ENCODE measurements around the gene CGNL1. TPM values are rescaled to one million over a fixed set of nuclear protein-coding genes. Genes with fewer than 3 reads are reported as not detected.

The CGNL1 gene
- polyA plus RNA-seq, 1 of the 3 experiments (the other 2 are of a cell fraction) = 0.23 TPM

DNA sequence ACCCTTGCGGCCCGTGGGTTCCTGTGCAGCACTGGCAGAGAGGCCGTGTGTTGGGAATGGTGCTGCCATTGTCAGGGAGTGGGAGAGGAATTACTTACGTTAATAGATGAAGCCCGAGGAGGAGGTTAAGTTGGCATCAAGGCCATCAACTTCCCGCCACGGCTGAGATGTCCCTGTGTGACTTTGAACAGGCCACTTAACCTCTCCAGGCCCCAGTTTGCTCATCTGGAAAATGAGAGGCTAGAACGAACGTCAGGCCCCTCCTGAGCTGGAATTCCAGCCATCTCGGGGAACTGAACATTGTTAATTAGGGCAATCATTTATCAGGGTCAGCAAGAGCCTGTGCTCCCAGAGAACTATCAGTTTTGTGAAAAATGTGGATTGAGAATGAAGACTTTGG lies 124.0 kb downstream of the CGNL1 start:
- DNase-seq = no peak
- H3K4me2 ChIP-seq = no peak overlapping the region
- H3K9ac ChIP-seq = no peak overlapping the region
- H3K9me2 ChIP-seq = no peaks in the 10 kb centered on the region
- 72% methylated on average over 10 of the region's 10 CpGs for WGBS (ENCODE audit: low lambda C conversion rate)
- CTCF ChIA-PET = interaction anchor here (1.0 to 1.7 kb wide), 2 partner anchors 27 to 42 kb away, joined by 3 to 4 read pairs; no protein-coding TSS in a partner anchor
- TF ChIP-seq EZH2phosphoT487 (IDR thresholded peaks at IDR 0.05; ENCODE audit: borderline replicate concordance, low read depth) = no peak
- TF ChIP-seq, protein P1, sequence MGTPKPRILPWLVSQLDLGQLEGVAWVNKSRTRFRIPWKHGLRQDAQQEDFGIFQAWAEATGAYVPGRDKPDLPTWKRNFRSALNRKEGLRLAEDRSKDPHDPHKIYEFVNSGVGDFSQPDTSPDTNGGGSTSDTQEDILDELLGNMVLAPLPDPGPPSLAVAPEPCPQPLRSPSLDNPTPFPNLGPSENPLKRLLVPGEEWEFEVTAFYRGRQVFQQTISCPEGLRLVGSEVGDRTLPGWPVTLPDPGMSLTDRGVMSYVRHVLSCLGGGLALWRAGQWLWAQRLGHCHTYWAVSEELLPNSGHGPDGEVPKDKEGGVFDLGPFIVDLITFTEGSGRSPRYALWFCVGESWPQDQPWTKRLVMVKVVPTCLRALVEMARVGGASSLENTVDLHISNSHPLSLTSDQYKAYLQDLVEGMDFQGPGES (IDR thresholded peaks at IDR 0.05; ENCODE audit: low read depth, low read length) = no peak
- TF ChIP-seq, protein P2, sequence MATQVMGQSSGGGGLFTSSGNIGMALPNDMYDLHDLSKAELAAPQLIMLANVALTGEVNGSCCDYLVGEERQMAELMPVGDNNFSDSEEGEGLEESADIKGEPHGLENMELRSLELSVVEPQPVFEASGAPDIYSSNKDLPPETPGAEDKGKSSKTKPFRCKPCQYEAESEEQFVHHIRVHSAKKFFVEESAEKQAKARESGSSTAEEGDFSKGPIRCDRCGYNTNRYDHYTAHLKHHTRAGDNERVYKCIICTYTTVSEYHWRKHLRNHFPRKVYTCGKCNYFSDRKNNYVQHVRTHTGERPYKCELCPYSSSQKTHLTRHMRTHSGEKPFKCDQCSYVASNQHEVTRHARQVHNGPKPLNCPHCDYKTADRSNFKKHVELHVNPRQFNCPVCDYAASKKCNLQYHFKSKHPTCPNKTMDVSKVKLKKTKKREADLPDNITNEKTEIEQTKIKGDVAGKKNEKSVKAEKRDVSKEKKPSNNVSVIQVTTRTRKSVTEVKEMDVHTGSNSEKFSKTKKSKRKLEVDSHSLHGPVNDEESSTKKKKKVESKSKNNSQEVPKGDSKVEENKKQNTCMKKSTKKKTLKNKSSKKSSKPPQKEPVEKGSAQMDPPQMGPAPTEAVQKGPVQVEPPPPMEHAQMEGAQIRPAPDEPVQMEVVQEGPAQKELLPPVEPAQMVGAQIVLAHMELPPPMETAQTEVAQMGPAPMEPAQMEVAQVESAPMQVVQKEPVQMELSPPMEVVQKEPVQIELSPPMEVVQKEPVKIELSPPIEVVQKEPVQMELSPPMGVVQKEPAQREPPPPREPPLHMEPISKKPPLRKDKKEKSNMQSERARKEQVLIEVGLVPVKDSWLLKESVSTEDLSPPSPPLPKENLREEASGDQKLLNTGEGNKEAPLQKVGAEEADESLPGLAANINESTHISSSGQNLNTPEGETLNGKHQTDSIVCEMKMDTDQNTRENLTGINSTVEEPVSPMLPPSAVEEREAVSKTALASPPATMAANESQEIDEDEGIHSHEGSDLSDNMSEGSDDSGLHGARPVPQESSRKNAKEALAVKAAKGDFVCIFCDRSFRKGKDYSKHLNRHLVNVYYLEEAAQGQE (IDR thresholded peaks at IDR 0.05; ENCODE audit: low read depth, low read length) = no peak
- no peak for TF ChIP-seq TAF1 (IDR thresholded peaks at IDR 0.05; ENCODE audit: borderline replicate concordance, low read depth, low read length)
- no peak for TF ChIP-seq EP300 (IDR thresholded peaks at IDR 0.05; ENCODE audit: borderline replicate concordance in 1 of 2, low read depth in 1 of 2, low read length in 1 of 2)
- no peak for TF ChIP-seq CHD2 (IDR thresholded peaks at IDR 0.05; ENCODE audit: low read length, partially characterized antibody)
- no peak for TF ChIP-seq NRF1 (IDR thresholded peaks at IDR 0.05; ENCODE audit: low read depth, low read length)
- no peak for TF ChIP-seq MEF2A (IDR thresholded peaks at IDR 0.05; ENCODE audit: borderline replicate concordance, low read depth)
- no peak for TF ChIP-seq FOXJ3 (CRISPR knock-in tag; IDR thresholded peaks at IDR 0.05)
- no peak for TF ChIP-seq RAD21 (IDR thresholded peaks at IDR 0.05; ENCODE audit: low read length)
- H3K79me2 ChIP-seq (ENCODE audit: insufficient read depth) = no peaks in the 10 kb centered on the region
- no peaks in the 10 kb centered on the region for H3F3A ChIP-seq (replicated peaks; ENCODE audit: insufficient read depth)
- H3K27ac ChIP-seq (ENCODE audit: low read depth in 2 of 2, low read length in 1 of 2) = no peak overlapping the region
- POLR2A ChIA-PET = no interaction called here
- no peak overlapping the region for H2AFZ ChIP-seq (ENCODE audit: low read depth)
- no peaks in the 10 kb centered on the region for H3K9me3 ChIP-seq
- H3K4me3 ChIP-seq (ENCODE audit: low read depth in 2 of 2, low read length in 1 of 2) = no peak overlapping the region
- H3K27me3 ChIP-seq (ENCODE audit: insufficient read depth) = no peaks in the 10 kb centered on the region
- peaks cover 0 to 29% of the 10 kb centered on the region in 2 experiments; a peak in 1 of 4 replicates for H3K4me1 ChIP-seq (ENCODE audit: control insufficient read depth in 1 of 2, insufficient read depth in 2 of 2, low read depth in 1 of 2, low read length in 1 of 2)
- no peaks in the 10 kb centered on the region for H4K20me1 ChIP-seq (ENCODE audit: insufficient read depth)
- H3K36me3 ChIP-seq (replicated peaks in 1 of 2; ENCODE audit: control insufficient read depth in 1 of 2, insufficient read depth in 2 of 2, low read length in 1 of 2) = no peaks in the 10 kb centered on the region

DNA sequence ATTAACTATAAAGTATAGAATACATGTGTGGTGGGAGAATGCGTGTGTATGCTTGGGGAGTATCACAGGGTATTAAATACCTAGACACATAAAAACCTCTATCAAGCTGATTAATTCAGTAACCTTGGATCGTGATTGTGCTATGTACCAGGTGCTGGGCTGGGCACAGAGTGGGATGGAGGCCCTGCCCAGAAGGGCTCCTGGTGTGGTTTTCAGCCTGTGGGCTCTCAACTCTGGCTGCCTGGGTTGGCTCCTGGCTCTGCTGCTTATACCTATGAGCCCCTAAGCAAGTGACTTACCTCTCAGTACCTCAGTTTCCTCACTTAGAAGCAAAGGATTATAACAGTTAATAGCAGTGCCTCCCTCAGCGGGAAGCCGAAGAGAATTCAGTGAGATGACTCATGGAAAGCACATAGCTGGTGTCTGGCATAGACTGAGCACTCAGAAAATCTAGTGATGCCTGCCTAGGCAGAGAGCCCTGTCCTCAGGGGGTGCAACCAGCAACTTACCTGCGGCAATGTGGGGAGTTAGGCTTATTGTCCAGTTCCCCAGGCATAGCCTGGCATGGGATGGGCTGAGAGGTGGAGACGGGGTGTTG lies 124.8 kb downstream of the CGNL1 start:
- TF ChIP-seq TCF12 (IDR thresholded peaks at IDR 0.05) = no peak
- Histone ChIP-seq H3K9me2 (no peaks in the 10 kb centered on the region), H3K4me3 (ENCODE audit: low read depth in 2 of 2, low read length in 1 of 2) (no peak overlapping the region), H3K9ac (no peak overlapping the region), H3F3A (replicated peaks; ENCODE audit: insufficient read depth) (no peaks in the 10 kb centered on the region), H3K4me1 (ENCODE audit: control insufficient read depth in 1 of 2, insufficient read depth in 2 of 2, low read depth in 1 of 2, low read length in 1 of 2) (peaks cover 0 to 31% of the 10 kb centered on the region in 2 experiments; a peak in 1 of 4 replicates), H2AFZ (ENCODE audit: low read depth) (no peak overlapping the region), H4K20me1 (ENCODE audit: insufficient read depth) (no peaks in the 10 kb centered on the region), H3K79me2 (ENCODE audit: insufficient read depth) (no peaks in the 10 kb centered on the region), H3K36me3 (replicated peaks in 1 of 2; ENCODE audit: control insufficient read depth in 1 of 2, insufficient read depth in 2 of 2, low read length in 1 of 2) (no peaks in the 10 kb centered on the region), H3K4me2 (no peak overlapping the region), H3K9me3 (no peaks in the 10 kb centered on the region), H3K27me3 (ENCODE audit: insufficient read depth) (no peaks in the 10 kb centered on the region), H3K27ac (ENCODE audit: low read depth in 2 of 2, low read length in 1 of 2) (no peak overlapping the region)
- ChIA-PET POLR2A (no interaction called here), CTCF (interaction anchor here (0.9 to 1.0 kb wide), 2 partner anchors 14 to 41 kb away, joined by 3 read pairs; no protein-coding TSS in a partner anchor)
- WGBS (ENCODE audit: low lambda C conversion rate) = 84% methylated on average over 6 of the region's 6 CpGs
- no peak for DNase-seq
